Neuronal stem cell (in vitro differentiated cells): Measurements from ENCODE around the gene CERS5.

ENCODE experiments used
- DNase-seq: peaks from one replicate; pipeline ENCODE4 v3.0.0-alpha.2; 2013; ENCODE audit warnings: low spot score
- H2AFZ ChIP-seq: one replicate; pipeline ENCODE4 v1.6.1; 2013; ENCODE audit warnings: mild to moderate bottlenecking, low read length, inconsistent platforms
- H2AK5ac ChIP-seq: 2 replicates; pipeline ENCODE4 v1.6.1; 2013; ENCODE audit warnings: low read depth, mild to moderate bottlenecking, inconsistent platforms, low read length, moderate library complexity, mixed read lengths
- H2BK120ac ChIP-seq: 2 replicates; pipeline ENCODE4 v1.6.1; 2013; ENCODE audit warnings: low read depth, mild to moderate bottlenecking, inconsistent platforms, low read length, moderate library complexity, mixed read lengths
- H2BK12ac ChIP-seq: one replicate; pipeline ENCODE4 v1.6.1; 2013; ENCODE audit warnings: low read length, inconsistent platforms
- H2BK15ac ChIP-seq: 2 replicates; pipeline ENCODE4 v1.6.1; 2013; ENCODE audit warnings: mild to moderate bottlenecking, low read length, inconsistent platforms, mixed read lengths
- H2BK5ac ChIP-seq: one replicate; pipeline ENCODE4 v1.6.1; 2013; ENCODE audit warnings: inconsistent platforms, mild to moderate bottlenecking, low read length, moderate library complexity
- H3K14ac ChIP-seq: one replicate; pipeline ENCODE4 v1.6.1; 2013; ENCODE audit warnings: low read length, inconsistent platforms
- H3K18ac ChIP-seq: 2 replicates; pipeline ENCODE4 v1.6.1; 2013; ENCODE audit warnings: low read length, inconsistent platforms
- H3K23ac ChIP-seq: 2 replicates; pipeline ENCODE4 v1.6.1; 2013; ENCODE audit warnings: low read depth, mild to moderate bottlenecking, mixed read lengths, low read length, inconsistent platforms; ENCODE audit not compliant: poor library complexity
- H3K27ac ChIP-seq: replicated peaks from 3 replicates; pipeline ENCODE4 v1.5.1; 2013; ENCODE audit warnings: low read length, inconsistent platforms
- H3K27me3 ChIP-seq, 3 experiments: 2 replicates each; pipeline ENCODE4 v1.6.1; 2013; ENCODE audit warnings: low read length in 3 of 3, mild to moderate bottlenecking in 2 of 3, inconsistent platforms in 1 of 3, low read depth in 1 of 3, mixed read lengths in 1 of 3, moderate library complexity in 1 of 3; ENCODE audit not compliant: control insufficient read depth in 3 of 3, insufficient read depth in 3 of 3
- H3K36me3 ChIP-seq, 2 donors: replicated peaks in 1 of 2; 2 replicates each; pipeline ENCODE4 v1.6.1; 2013; ENCODE audit warnings: low read length in 2 of 2; ENCODE audit not compliant: control insufficient read depth in 2 of 2, insufficient read depth in 2 of 2
- H3K4ac ChIP-seq: 2 replicates; pipeline ENCODE4 v1.6.1; 2013; ENCODE audit warnings: inconsistent platforms, mild to moderate bottlenecking, low read length, moderate library complexity
- H3K4me1 ChIP-seq, 2 donors: 1 replicate in 1 of 2; 2 replicates in 1 of 2; pipeline ENCODE4 v1.6.1; 2013; ENCODE audit warnings: low read length in 2 of 2, low read depth in 1 of 2; ENCODE audit not compliant: control insufficient read depth in 2 of 2, insufficient read depth in 1 of 2
- H3K4me2 ChIP-seq: one replicate; pipeline ENCODE4 v1.6.1; 2013; ENCODE audit warnings: mild to moderate bottlenecking, low read length, inconsistent platforms; ENCODE audit not compliant: insufficient read depth, poor library complexity, severe bottlenecking
- H3K4me3 ChIP-seq, 2 donors: 2 replicates each; pipeline ENCODE4 v1.5.1; 2013; ENCODE audit warnings: low read length in 2 of 2, mild to moderate bottlenecking in 2 of 2, inconsistent platforms in 1 of 2, moderate library complexity in 1 of 2
- H3K79me1 ChIP-seq: one replicate; pipeline ENCODE4 v1.6.1; 2013; ENCODE audit warnings: low read depth, mild to moderate bottlenecking, inconsistent platforms, low read length, moderate library complexity
- H3K9ac ChIP-seq: one replicate; pipeline ENCODE4 v1.6.1; 2013; ENCODE audit warnings: mild to moderate bottlenecking, low read depth, low read length, inconsistent platforms; ENCODE audit not compliant: poor library complexity
- H3K9me3 ChIP-seq, 2 donors: replicated peaks in 1 of 2; 2 replicates each; pipeline versions ENCODE3 to v1.6.1; 2013; ENCODE audit warnings: low read length in 2 of 2, mild to moderate bottlenecking in 2 of 2, inconsistent platforms in 1 of 2, low read depth in 1 of 2, mixed read lengths in 1 of 2, moderate library complexity in 1 of 2; ENCODE audit not compliant: control insufficient read depth in 2 of 2, insufficient read depth in 1 of 2
- H4K8ac ChIP-seq: one replicate; pipeline ENCODE4 v1.6.1; 2013; ENCODE audit warnings: low read depth, mild to moderate bottlenecking, inconsistent platforms, low read length, moderate library complexity
- H4K91ac ChIP-seq: one replicate; pipeline ENCODE4 v1.6.1; 2013; ENCODE audit warnings: low read length, low read depth, mild to moderate bottlenecking, inconsistent platforms; ENCODE audit not compliant: poor library complexity
- WGBS, 2 donors: extraction: QIAGEN DNeasy Blood & Tissue Kit; methylation state at CpG; one replicate each; pipeline ENCODE4 v1.1.7; 2013; ENCODE audit warnings: missing lambda C conversion rate in 2 of 2, mixed read lengths in 1 of 2; ENCODE audit not compliant: insufficient read length in 2 of 2, insufficient replicate concordance in 1 of 2; ENCODE audit errors: extremely low coverage in 2 of 2; 5-methylcytosine and 5-hydroxymethylcytosine counted together

Gene CERS5

GRCh38 chr12:50127546-50127945, 39.6 kb downstream of the CERS5 start:
- no CpG with 5 or more reads among the region's 2 CpGs for WGBS, 2 donors
- Histone ChIP-seq H2AK5ac (no peak overlapping the region), H2AFZ (no peak overlapping the region), H3K79me1 (no peaks in the 10 kb centered on the region), H3K4me2 (no peak overlapping the region), H4K91ac (no peak overlapping the region), H4K8ac (no peak overlapping the region), H3K4ac (no peak overlapping the region), H3K27ac (no peak overlapping the region), H3K4me1 (no peaks in the 10 kb centered on the region), H3K18ac (no peak overlapping the region), H3K4me3 (no peak overlapping the region), H3K23ac (no peak overlapping the region), H2BK12ac (no peak overlapping the region), H2BK5ac (no peak overlapping the region), H2BK15ac (no peak overlapping the region), H3K27me3 (no peaks in the 10 kb centered on the region), H3K14ac (no peak overlapping the region), H3K9me3 (no peaks in the 10 kb centered on the region), H3K36me3 (peaks cover 21 to 71% of the 10 kb centered on the region in 2 donors), H3K9ac (no peak overlapping the region), H2BK120ac (no peak overlapping the region)
- DNase-seq: no peak

DNA sequence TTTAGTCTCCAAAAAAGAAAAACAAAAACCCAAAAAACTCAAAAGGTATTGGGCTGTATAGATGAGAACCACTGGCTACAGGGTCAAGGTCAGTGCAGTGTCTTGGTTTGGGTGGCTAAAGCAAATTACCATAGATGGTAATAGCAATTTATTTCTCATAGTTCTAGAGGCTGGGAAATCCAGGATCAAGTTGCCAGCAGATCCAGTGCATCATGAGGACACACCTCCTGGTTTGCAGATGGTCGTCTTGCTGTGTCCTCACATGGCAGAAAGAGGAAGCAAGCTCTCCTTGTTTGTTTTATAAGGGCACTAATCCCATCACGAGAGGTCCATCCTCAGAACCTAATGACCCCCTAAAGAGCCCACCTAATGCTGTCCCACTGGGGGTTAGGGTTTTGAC, 44.0 kb downstream of the CERS5 start:
- no CpG with 5 or more reads among the region's 2 CpGs for WGBS, 2 donors
- H3K14ac ChIP-seq: no peak overlapping the region
- no peak overlapping the region for H4K8ac ChIP-seq
- no peak overlapping the region for H2BK15ac ChIP-seq
- no peak overlapping the region for H3K27ac ChIP-seq
- no peak overlapping the region for H3K23ac ChIP-seq
- no peaks in the 10 kb centered on the region for H3K9me3 ChIP-seq
- H3K79me1 ChIP-seq: peaks cover 2% of the 10 kb centered on the region
- no peak overlapping the region for H2BK120ac ChIP-seq
- no peak overlapping the region for H3K4me2 ChIP-seq
- H3K9ac ChIP-seq: no peak overlapping the region
- H3K4me3 ChIP-seq: no peak overlapping the region
- H2BK12ac ChIP-seq: no peak overlapping the region
- H4K91ac ChIP-seq: no peak overlapping the region
- DNase-seq: no peak
- no peak overlapping the region for H3K4ac ChIP-seq
- H2AFZ ChIP-seq: no peak overlapping the region
- H3K18ac ChIP-seq: no peak overlapping the region
- no peaks in the 10 kb centered on the region for H3K4me1 ChIP-seq
- peaks cover 4 to 53% of the 10 kb centered on the region in 2 donors for H3K36me3 ChIP-seq
- no peaks in the 10 kb centered on the region for H3K27me3 ChIP-seq
- no peak overlapping the region for H2AK5ac ChIP-seq
- no peak overlapping the region for H2BK5ac ChIP-seq

- no CpG with 5 or more reads among the region's 5 CpGs for WGBS, 2 donors
- no peaks in the 10 kb centered on the region for H3K9me3 ChIP-seq
- no peak overlapping the region for H2BK5ac ChIP-seq
- no peak overlapping the region for H3K4ac ChIP-seq
- no peak overlapping the region for H3K14ac ChIP-seq
- H2BK15ac ChIP-seq: no peak overlapping the region
- no peak overlapping the region for H3K4me2 ChIP-seq
- no peak overlapping the region for H2AK5ac ChIP-seq
- H3K18ac ChIP-seq: no peak overlapping the region
- H3K4me1 ChIP-seq: no peaks in the 10 kb centered on the region
- no peak for DNase-seq
- no peak overlapping the region for H2BK120ac ChIP-seq
- no peak overlapping the region for H2BK12ac ChIP-seq
- H3K79me1 ChIP-seq: peaks cover 2% of the 10 kb centered on the region
- no peak overlapping the region for H3K9ac ChIP-seq
- no peak overlapping the region for H3K4me3 ChIP-seq
- H4K8ac ChIP-seq: no peak overlapping the region
- H2AFZ ChIP-seq: no peak overlapping the region
- no peaks in the 10 kb centered on the region for H3K27me3 ChIP-seq
- H4K91ac ChIP-seq: no peak overlapping the region
- H3K36me3 ChIP-seq: peaks cover 0 to 38% of the 10 kb centered on the region in 2 donors
- H3K27ac ChIP-seq: no peak overlapping the region
- no peak overlapping the region for H3K23ac ChIP-seq
Observed at GRCh38 chr12:50121641-50122040, 45.5 kb downstream of the CERS5 start.

GRCh38 chr12:50120953-50121352, 46.2 kb downstream of the CERS5 start:
- Histone ChIP-seq H4K91ac (no peak overlapping the region), H3K9me3 (no peaks in the 10 kb centered on the region), H2BK5ac (no peak overlapping the region), H3K4me2 (no peak overlapping the region), H3K27me3 (no peaks in the 10 kb centered on the region), H4K8ac (no peak overlapping the region), H3K4me3 (no peak overlapping the region), H2BK15ac (no peak overlapping the region), H3K18ac (no peak overlapping the region), H3K14ac (no peak overlapping the region), H3K23ac (no peak overlapping the region), H3K9ac (no peak overlapping the region), H2AFZ (no peak overlapping the region), H3K36me3 (peaks cover 0 to 41% of the 10 kb centered on the region in 2 donors), H3K27ac (no peak overlapping the region), H3K4me1 (no peaks in the 10 kb centered on the region), H2AK5ac (no peak overlapping the region), H2BK120ac (no peak overlapping the region), H3K4ac (no peak overlapping the region), H2BK12ac (no peak overlapping the region), H3K79me1 (peaks cover 2% of the 10 kb centered on the region)
- no CpG with 5 or more reads among the region's 3 CpGs for WGBS, 2 donors
- no peak for DNase-seq
